ENCODE measurements around the gene PLAU. TPM values are rescaled to one million over a fixed set of nuclear protein-coding genes. Genes with fewer than 3 reads are reported as not detected.

PLAU gene
- total RNA-seq, 1 experiment from 2014 or later: 8.3 TPM

DNA sequence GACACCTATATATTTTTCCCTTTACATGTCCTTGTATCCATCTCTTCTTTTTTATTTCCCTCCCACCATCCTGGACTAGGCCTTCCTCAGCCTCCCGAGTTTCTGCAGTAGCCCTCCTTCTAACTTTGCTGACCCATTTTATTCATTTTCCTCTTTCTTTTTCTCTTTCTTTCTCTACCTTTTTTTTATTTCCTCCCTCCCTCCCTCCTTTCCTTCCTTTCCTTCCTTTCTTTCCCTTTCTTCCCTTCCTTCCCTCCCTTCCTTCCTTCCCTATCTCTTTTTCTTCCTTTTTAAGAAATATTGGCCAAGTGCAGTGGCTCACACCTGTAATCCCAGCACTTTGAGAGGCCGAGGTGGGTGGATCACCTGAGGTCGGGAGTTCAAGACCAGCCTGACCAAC is 26.9 kb upstream of the PLAU start:
- no peaks in the 10 kb centered on the region for H3K9me3 ChIP-seq (ENCODE audit: low read depth, low read length, poor library complexity, severe bottlenecking)
- no peaks in the 10 kb centered on the region for H3K36me3 ChIP-seq (ENCODE audit: insufficient read depth, low read length, poor library complexity, severe bottlenecking)
- no peak overlapping the region for H3K27ac ChIP-seq (ENCODE audit: low read depth, low read length, poor library complexity, severe bottlenecking)
- peaks cover 29% of the 10 kb centered on the region for H3K4me1 ChIP-seq (ENCODE audit: insufficient read depth, low read length, poor library complexity, severe bottlenecking)
- DNase-seq (ENCODE audit: low spot score): no peak
- TF ChIP-seq EZH2 (IDR thresholded peaks at IDR 0.05; ENCODE audit: borderline replicate concordance, low read depth, low read length, poor library complexity, severe bottlenecking) (no peak), CTCF (conservative IDR thresholded peaks at IDR 0.05; ENCODE audit: low read depth, low read length) (no peak)
- ChIA-PET CTCF (no interaction called here), POLR2A (ENCODE audit: low non-redundant PET) (no interaction called here)
- no peak overlapping the region for H3K4me3 ChIP-seq (ENCODE audit: low read depth, low read length, poor library complexity, severe bottlenecking)
- intact Hi-C loops (cut with micrococcal nuclease; ENCODE audit: unreplicated experiment): no loop called here
- no peaks in the 10 kb centered on the region for H3K27me3 ChIP-seq (replicated peaks; ENCODE audit: insufficient read depth, low read depth, low read length, poor library complexity)
- no TSS peak for BruUV-seq (replicated peaks)

DNA sequence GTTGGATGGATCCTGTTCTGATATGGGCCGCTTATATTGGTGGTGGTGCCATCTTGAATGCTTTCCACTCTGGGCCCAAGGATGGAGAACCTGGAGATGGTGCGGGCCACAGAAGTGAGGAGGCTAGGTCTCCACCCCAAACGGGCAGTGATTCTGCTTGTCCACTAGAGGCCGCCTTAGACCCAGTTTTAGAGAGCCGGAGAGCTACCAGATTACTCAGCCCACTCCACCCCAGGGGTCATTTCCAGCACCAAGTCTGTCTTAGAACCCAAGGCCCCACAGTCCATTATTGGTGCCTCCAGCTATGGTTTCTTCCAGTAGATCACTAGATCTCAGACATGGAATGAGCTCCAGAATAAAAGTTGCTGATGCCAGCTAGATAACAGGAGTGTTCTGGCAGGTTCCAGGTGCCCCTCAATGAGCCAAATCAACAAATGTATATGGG is 24.8 kb upstream of the PLAU start:
- POLR2A ChIA-PET (ENCODE audit: low non-redundant PET): no interaction called here
- Histone ChIP-seq H3K4me3 (ENCODE audit: low read depth, low read length, poor library complexity, severe bottlenecking) (no peak overlapping the region), H3K27ac (ENCODE audit: low read depth, low read length, poor library complexity, severe bottlenecking) (no peak overlapping the region)

DNA sequence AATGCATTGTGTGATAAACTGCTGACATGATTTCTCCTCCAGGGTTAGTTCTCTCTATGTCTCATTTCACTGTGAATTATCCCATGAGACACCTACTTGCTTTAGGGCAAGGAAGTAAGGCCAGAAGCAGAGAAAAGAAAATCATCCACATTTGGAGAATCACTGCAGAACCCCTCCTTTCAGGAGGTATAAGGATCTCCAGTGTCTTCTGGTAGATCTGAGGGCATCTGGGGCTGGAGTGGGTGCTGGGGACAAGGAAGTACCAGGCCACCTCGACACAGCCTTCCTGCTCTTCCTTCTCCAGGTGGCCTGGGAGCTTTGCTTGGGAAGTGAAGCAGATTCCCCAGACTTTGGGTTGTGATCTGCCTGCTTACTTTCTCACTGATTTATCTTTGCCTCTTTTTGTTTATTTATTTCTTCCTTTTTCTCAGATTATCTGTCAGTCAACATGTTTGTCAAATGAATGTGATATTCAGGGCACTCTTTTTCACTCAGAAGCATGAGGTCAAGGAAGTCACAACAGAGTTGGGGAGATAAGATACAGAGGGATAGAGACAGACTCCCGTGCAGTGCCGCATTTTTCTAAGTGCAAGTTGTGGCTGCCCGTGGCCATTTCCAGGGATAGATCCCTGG is 24.2 kb upstream of the PLAU start:
- no peaks in the 10 kb centered on the region for H3K36me3 ChIP-seq (ENCODE audit: insufficient read depth, low read length, poor library complexity, severe bottlenecking)
- peaks cover 38% of the 10 kb centered on the region for H3K4me1 ChIP-seq (ENCODE audit: insufficient read depth, low read length, poor library complexity, severe bottlenecking)
- no peaks in the 10 kb centered on the region for H3K27me3 ChIP-seq (replicated peaks; ENCODE audit: insufficient read depth, low read depth, low read length, poor library complexity)
- BruUV-seq (replicated peaks): no TSS peak
- ChIA-PET POLR2A (ENCODE audit: low non-redundant PET) (no interaction called here), CTCF (interaction anchor here (0.6 to 2.9 kb wide), 17 partner anchors 20 to 351 kb away, joined by 3 to 29 read pairs (median 4); partner anchors contain the start of genes PLAU and VCL)
- no peak overlapping the region for H3K4me3 ChIP-seq (ENCODE audit: low read depth, low read length, poor library complexity, severe bottlenecking)
- H3K9me3 ChIP-seq (ENCODE audit: low read depth, low read length, poor library complexity, severe bottlenecking): no peaks in the 10 kb centered on the region
- DNase-seq (ENCODE audit: low spot score): peak; percentile 22
- TF ChIP-seq EZH2 (IDR thresholded peaks at IDR 0.05; ENCODE audit: borderline replicate concordance, low read depth, low read length, poor library complexity, severe bottlenecking): no peak
- intact Hi-C loops (cut with micrococcal nuclease; ENCODE audit: unreplicated experiment): loop anchor here (1.0 to 5.0 kb wide), 4 partner anchors 54 to 351 kb away; no protein-coding TSS in a partner anchor
- peak overlapping the region; percentile 37 for H3K27ac ChIP-seq (ENCODE audit: low read depth, low read length, poor library complexity, severe bottlenecking)

More for the DNA sequence above, 24.8 kb upstream of the PLAU start:
- Histone ChIP-seq H3K9me3 (ENCODE audit: low read depth, low read length, poor library complexity, severe bottlenecking) (no peaks in the 10 kb centered on the region), H3K27me3 (replicated peaks; ENCODE audit: insufficient read depth, low read depth, low read length, poor library complexity) (no peaks in the 10 kb centered on the region), H3K4me1 (ENCODE audit: insufficient read depth, low read length, poor library complexity, severe bottlenecking) (peaks cover 38% of the 10 kb centered on the region), H3K36me3 (ENCODE audit: insufficient read depth, low read length, poor library complexity, severe bottlenecking) (no peaks in the 10 kb centered on the region)
- intact Hi-C loops (cut with micrococcal nuclease; ENCODE audit: unreplicated experiment): loop anchor here (1.0 to 5.0 kb wide), 4 partner anchors 54 to 351 kb away; no protein-coding TSS in a partner anchor
- TF ChIP-seq CTCF (conservative IDR thresholded peaks at IDR 0.05; ENCODE audit: low read depth, low read length) (peak; percentile 94), EZH2 (IDR thresholded peaks at IDR 0.05; ENCODE audit: borderline replicate concordance, low read depth, low read length, poor library complexity, severe bottlenecking) (no peak)
- peak; percentile 85 for DNase-seq (ENCODE audit: low spot score)
- CTCF ChIA-PET: interaction anchor here (0.6 to 2.9 kb wide), 10 partner anchors 20 to 240 kb away, joined by 3 to 29 read pairs (median 4); partner anchors contain the start of genes PLAU and VCL
- no TSS peak for BruUV-seq (replicated peaks)

Measured in A673 (cell line).